ENCODE results near the gene IL7R.

The IL7R gene

GRCh38 chr5:35859101-35859661, 2.5 kb downstream of the IL7R start:
- H3K27ac ChIP-seq, result no peak overlapping the region
- H3K4me1 ChIP-seq, result no peaks in the 10 kb centered on the region
- intact Hi-C loops (cut with DNase I; ENCODE audit: low total_unique reads), result no loop called here
- no peak for TF ChIP-seq CTCF (IDR thresholded peaks at IDR 0.05)
- H3K36me3 ChIP-seq, result no peaks in the 10 kb centered on the region
- DNase-seq, result no peak
- H3K4me3 ChIP-seq, result no peak overlapping the region
- no peaks in the 10 kb centered on the region for H3K9me3 ChIP-seq
- no peaks in the 10 kb centered on the region for H3K27me3 ChIP-seq

- no peak for TF ChIP-seq CTCF (IDR thresholded peaks at IDR 0.05)
- Histone ChIP-seq H3K27me3 (no peaks in the 10 kb centered on the region), H3K27ac (no peak overlapping the region), H3K4me1 (no peaks in the 10 kb centered on the region), H3K4me3 (no peak overlapping the region), H3K9me3 (no peaks in the 10 kb centered on the region), H3K36me3 (no peaks in the 10 kb centered on the region)
- no peak for DNase-seq
- intact Hi-C loops (cut with DNase I; ENCODE audit: low total_unique reads), result no loop called here
These were observed 4.0 kb downstream of the IL7R start for GRCh38 chr5:35860686-35861085.

- Histone ChIP-seq H3K4me3 (no peak overlapping the region), H3K27ac (no peak overlapping the region)
These were observed 5.0 kb downstream of the IL7R start for GRCh38 chr5:35861718-35862117.

GRCh38 chr5:35862126-35862525, 5.4 kb downstream of the IL7R start:
- Histone ChIP-seq H3K36me3 (no peaks in the 10 kb centered on the region), H3K27ac (no peak overlapping the region), H3K4me1 (no peaks in the 10 kb centered on the region), H3K9me3 (no peaks in the 10 kb centered on the region), H3K4me3 (no peak overlapping the region), H3K27me3 (no peaks in the 10 kb centered on the region)
- no peak for DNase-seq
- no peak for TF ChIP-seq CTCF (IDR thresholded peaks at IDR 0.05)
- intact Hi-C loops (cut with DNase I; ENCODE audit: low total_unique reads), result no loop called here

More at GRCh38 chr5:35861718-35862117, 5.0 kb downstream of the IL7R start:
- no peaks in the 10 kb centered on the region for H3K9me3 ChIP-seq
- H3K4me1 ChIP-seq, result no peaks in the 10 kb centered on the region
- no peaks in the 10 kb centered on the region for H3K27me3 ChIP-seq
- no peaks in the 10 kb centered on the region for H3K36me3 ChIP-seq
- intact Hi-C loops (cut with DNase I; ENCODE audit: low total_unique reads), result no loop called here
- DNase-seq, result no peak
- no peak for TF ChIP-seq CTCF (IDR thresholded peaks at IDR 0.05)

- no peak overlapping the region for H3K27ac ChIP-seq
- no peaks in the 10 kb centered on the region for H3K27me3 ChIP-seq
- H3K36me3 ChIP-seq, result no peaks in the 10 kb centered on the region
- intact Hi-C loops (cut with DNase I; ENCODE audit: low total_unique reads), result no loop called here
- no peak for TF ChIP-seq CTCF (IDR thresholded peaks at IDR 0.05)
- H3K9me3 ChIP-seq, result no peaks in the 10 kb centered on the region
- H3K4me1 ChIP-seq, result no peaks in the 10 kb centered on the region
- no peak for DNase-seq
- H3K4me3 ChIP-seq, result no peak overlapping the region
These were observed 6.5 kb downstream of the IL7R start for GRCh38 chr5:35863159-35863558.

GRCh38 chr5:35867998-35868397, 11.3 kb downstream of the IL7R start:
- intact Hi-C loops (cut with DNase I; ENCODE audit: low total_unique reads), result no loop called here
- H3K27ac ChIP-seq, result no peak overlapping the region

More at GRCh38 chr5:35867998-35868397, 11.3 kb downstream of the IL7R start:
- no peaks in the 10 kb centered on the region for H3K36me3 ChIP-seq
- no peaks in the 10 kb centered on the region for H3K27me3 ChIP-seq
- no peaks in the 10 kb centered on the region for H3K9me3 ChIP-seq
- TF ChIP-seq CTCF (IDR thresholded peaks at IDR 0.05), result no peak
- no peak for DNase-seq
- no peaks in the 10 kb centered on the region for H3K4me1 ChIP-seq
- no peak overlapping the region for H3K4me3 ChIP-seq
